Activated CD8-positive, alpha-beta memory T cell treated with anti-CD3 and anti-CD28 coated beads, Interleukin-2, amount 50 U/mL, for 24 hours (primary cell): ENCODE measurements around the gene MAP3K10.
A peak's percentile ranks its signal among the peaks of the same experiment; 100 is the strongest.
"Not testable (repeated sequence)": the region's sequence is repeated elsewhere in the genome, so short reads cannot be mapped to it uniquely, and the experiment has no call there.

ENCODE experiments used
- DNase-seq: peaks from one replicate; pipeline ENCODE4 v3.0.0-alpha.2; 2020; ENCODE audit errors: extremely low read depth

MAP3K10 gene

GRCh38 chr19:40190891-40191835, at the start of gene MAP3K10:
MAP3K10 (plus strand) TSS chr19:40191426; CDS start chr19:40192032, 606 bp downstream.
- peak; percentile 37 for DNase-seq

- no peak for DNase-seq
These were observed 49.7 kb upstream of the MAP3K10 start for GRCh38 chr19:40141551-40141950.

DNA sequence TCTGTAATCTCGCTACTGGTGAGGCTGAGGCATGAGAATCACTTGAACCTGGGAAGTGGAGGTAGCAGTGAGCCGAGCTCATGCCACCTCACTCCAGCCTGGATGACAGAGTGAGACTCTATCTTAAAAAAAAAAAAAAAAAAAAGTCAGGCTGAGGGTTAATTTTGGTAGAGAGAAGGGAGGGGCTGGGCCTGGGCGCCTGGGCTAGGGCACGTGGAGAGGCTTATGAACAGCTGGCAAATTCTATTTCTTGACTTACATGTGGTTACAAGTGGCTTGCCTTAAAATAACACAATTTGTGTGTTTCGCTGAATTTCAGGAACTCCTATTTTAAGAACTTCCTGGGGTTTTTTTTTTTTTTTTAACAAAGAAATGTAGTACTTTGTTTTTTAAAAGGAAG, 47.6 kb upstream of the MAP3K10 start:
- DNase-seq = no peak

GRCh38 chr19:40144151-40144550, 47.1 kb upstream of the MAP3K10 start:
- DNase-seq = no peak

- DNase-seq = no peak
These were observed 46.1 kb upstream of the MAP3K10 start for GRCh38 chr19:40144947-40145748.

GRCh38 chr19:40145749-40146029, 45.5 kb upstream of the MAP3K10 start:
- DNase-seq = not testable (repeated sequence)

GRCh38 chr19:40147338-40147692, 43.9 kb upstream of the MAP3K10 start:
- no peak for DNase-seq

DNA sequence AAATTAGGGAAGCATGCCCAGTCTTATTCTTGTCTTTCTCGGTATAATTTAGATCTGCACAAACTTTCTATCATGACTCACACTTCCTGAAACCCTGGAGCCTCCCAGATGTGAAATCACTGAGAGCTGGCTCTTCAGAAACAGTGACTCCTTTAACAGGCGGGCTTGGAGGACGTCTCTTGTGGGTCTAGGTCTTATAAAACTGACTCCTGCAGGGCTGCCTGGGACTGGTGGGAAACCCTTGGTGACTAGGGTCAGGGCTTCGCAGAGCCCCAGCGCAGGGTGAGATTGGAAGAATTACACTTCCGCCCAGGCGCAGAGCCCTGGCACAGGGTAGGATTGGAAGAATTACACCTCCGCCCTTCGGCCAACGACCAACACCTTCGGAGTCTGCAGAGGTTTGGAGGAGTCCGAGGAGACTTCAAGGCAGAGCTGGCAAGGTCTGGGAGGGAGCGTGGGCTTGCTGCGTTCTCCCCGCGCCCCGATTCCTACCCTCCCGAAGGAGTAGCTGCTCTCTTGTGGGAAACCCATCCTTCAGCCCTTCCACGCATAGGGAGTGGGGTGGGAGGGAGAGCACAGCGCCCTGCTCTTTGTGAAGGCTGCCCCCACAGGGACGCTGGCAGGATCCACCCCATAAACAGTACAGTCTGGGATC, 43.4 kb upstream of the MAP3K10 start:
- no peak for DNase-seq

DNA sequence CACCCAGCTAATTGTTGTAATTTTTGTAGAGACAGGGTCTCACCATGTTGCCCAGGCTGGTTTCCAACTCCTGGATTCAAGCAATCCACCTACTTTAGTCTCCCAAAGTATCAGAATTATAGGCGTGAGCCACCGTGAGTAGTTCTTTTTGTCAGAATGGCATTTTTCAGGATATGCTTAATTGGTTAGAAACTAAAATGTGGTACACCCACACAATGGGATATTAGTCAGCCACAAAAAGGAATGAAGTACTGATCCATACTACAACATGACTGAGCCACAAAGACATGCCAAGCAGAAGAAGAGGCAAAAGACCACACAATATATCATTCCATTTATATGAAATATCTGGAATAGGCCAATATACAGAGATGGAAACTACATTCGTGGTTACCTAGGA, 41.7 kb upstream of the MAP3K10 start:
- no peak for DNase-seq

GRCh38 chr19:40150170-40150569, 41.1 kb upstream of the MAP3K10 start:
- DNase-seq = no peak

GRCh38 chr19:40154121-40154680, 37.0 kb upstream of the MAP3K10 start:
- no peak for DNase-seq

DNA sequence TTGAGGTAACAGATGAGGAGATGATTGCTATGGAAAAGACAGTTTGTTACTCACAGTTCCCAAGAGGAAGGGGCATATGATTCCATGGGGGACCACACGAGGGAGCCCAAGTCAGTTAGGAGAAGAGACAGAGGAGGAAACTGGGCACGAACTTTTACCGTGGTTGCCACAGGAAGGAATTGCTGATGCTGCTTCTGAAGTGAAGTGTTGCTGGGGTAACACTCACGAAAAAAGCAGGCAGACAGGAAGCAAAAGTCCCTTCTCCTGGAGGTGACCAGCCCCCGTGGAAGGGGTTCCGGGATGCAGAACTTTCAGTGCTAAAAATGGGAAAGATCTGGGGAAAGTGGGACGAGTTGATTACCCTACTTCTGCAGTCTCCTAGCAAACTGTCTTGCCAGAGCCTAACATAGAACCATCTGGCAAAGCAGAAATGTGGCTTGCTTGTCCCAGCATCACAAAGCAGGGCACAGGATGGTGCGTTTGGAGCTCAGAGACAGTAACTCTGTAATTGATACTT, 35.4 kb upstream of the MAP3K10 start:
- no peak for DNase-seq

GRCh38 chr19:40157059-40157458, 34.2 kb upstream of the MAP3K10 start:
- no peak for DNase-seq

GRCh38 chr19:40159744-40160143, 31.5 kb upstream of the MAP3K10 start:
- no peak for DNase-seq

DNA sequence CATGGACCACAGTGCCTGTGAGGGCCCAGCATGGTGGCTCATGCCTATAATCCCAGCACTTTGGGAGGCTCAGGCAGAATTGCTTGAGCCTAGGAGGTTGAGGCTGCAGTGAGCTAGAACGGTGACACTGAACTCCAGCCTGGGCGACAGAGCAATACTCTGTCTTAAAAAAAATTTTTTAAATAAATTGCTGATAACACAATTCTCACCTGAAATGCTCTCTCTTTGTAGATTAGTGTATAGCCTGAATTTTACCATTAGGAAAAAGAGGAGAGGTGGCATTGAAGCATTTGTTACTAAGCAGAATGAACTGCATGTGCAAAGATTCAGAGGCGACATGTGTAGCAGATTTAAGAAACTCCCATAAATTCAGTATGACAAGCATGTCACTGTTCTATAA, 29.1 kb upstream of the MAP3K10 start:
- no peak for DNase-seq

GRCh38 chr19:40163541-40164129, 27.6 kb upstream of the MAP3K10 start:
- DNase-seq = no peak

DNA sequence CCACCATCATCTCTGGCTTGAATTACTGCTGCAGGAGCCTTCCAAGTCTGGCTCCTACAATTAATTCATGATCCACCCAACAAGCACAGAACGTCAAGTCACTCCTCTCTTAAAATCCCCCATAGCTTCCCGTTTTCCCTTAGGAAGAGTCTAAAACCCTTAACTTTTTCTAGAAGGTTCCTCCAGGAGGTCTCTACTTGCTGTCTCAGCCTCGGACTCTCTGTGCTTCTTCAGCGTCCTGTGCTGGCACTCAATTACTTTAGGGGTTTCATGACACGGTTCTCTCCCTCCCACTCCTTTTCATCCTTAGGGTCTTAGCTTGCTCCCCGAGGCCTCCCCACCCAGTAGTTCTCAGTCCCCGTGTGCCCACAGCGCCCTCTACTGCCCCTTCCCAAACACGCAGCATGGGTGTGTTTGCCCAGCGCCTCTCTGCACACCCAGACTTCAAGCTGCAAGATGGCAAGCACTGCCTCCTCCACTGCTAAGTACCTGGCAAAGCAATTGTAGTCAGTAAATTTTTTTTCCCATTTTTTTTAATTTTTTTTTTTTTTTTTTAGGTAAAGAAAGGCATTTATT, 25.8 kb upstream of the MAP3K10 start:
- DNase-seq = peak; percentile 38

DNA sequence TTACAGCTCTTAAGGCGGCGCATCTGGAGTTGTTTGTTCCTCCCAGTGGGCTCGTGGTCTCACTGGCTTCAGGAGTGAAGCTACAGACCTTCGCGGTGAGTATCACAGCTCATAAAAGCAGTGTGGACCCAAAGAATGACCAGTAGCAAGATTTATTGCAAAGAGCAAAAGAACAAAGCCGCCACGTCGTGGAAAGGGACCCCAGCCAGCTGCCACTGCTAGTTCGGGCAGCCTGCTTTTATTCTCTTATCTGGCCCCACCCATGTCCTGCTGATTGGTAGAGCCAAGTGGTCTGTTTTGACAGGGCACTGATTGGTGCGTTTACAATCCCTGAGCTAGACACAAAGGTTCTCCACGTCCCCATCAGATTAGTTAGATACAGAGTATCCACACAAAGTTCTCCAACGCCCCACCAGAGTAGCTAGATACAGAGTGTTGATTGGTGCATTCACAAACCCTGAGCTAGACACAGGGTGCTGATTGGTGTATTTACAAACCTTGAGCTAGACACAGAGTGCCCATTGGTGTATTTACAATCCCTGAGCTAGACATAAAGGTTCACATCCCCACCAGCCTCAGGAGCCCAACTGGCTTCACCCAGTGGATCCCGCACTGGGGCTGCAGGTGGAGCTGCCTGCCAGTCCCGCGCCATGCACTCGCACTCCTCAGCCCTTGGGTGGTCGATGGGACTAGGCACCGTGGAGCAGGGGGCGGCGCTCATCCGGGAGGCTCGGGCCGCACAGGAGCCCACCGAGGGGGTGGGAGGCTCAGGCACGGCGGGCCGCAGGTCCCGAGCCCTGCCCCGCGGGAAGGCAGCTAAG, 21.5 kb upstream of the MAP3K10 start:
- not testable (repeated sequence) for DNase-seq

DNA sequence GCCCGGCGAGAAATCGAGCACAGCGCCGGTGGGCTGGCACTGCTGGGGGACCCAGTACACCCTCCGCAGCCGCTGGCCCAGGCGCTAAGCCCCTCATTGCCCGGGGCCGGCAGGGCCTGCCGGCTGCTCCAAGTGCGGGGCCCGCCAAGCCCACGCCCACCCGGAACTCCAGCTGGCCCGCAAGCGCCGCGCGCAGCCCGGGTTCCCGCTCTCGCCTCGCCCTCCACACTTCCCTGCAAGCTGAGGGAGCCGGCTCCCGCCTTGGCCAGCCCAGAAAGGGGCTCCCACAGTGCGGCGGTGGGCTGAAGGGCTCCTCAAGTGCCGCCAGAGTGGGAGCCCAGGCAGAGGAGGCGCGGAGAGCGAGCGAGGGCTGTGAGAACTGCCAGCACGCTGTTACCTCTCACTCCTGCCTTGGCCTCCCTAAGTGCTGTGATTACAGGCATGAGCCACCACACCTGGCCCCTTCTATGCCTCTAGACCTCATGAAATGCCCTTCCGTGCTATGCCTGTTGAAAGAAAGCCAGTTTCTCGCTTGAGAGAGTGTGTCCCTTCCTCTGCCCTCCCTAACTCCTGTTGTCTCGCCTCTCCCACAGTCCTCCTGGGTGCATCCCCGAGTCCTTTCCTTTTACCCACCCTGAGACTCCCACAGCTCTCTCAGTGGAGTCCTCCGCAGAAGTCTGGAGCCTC, 20.8 kb upstream of the MAP3K10 start:
- not testable (repeated sequence) for DNase-seq

GRCh38 chr19:40171293-40171692, 19.9 kb upstream of the MAP3K10 start:
- DNase-seq = not testable (repeated sequence)
